H1 (cell line): ENCODE measurements around the gene RASD1. TPM values are rescaled to one million over a fixed set of nuclear protein-coding genes. Genes with fewer than 3 reads are reported as not detected.

Experiments used
- CTCF ChIA-PET: fragments of 300-600 bp; sonication (Branson Sonifier 250); formaldehyde crosslinking; loops from one replicate; lab custom pipeline; 2021; ENCODE audit not compliant: partially characterized antibody; lab: Charles Lee
- POLR2A ChIA-PET: fragments of 300-600 bp; sonication (Branson Sonifier 250); formaldehyde crosslinking; loops from one replicate; lab custom pipeline; 2021; ENCODE audit warnings: inconsistent platforms; ENCODE audit not compliant: partially characterized antibody; lab: Charles Lee
- DNase-seq, 2 experiments: peaks; one replicate each; pipeline versions ENCODE4 v3.0.0 to v3.0.0-alpha.2; 2010 to 2022; ENCODE audit warnings: low spot score in 2 of 2, low read depth in 1 of 2, mixed read lengths in 1 of 2
- FAIRE-seq: peaks from 2 replicates; lab custom pipeline; 2011; peaks lifted over from hg19 to GRCh38; lab: Jason Lieb, UNC
- H2AFZ ChIP-seq: 2 replicates; pipeline ENCODE4 v1.8.1; 2012; ENCODE audit warnings: low read length, inconsistent platforms
- H2AK5ac ChIP-seq: 2 replicates; pipeline ENCODE4 v1.6.1; 2013; ENCODE audit warnings: low read depth, low read length
- H2BK120ac ChIP-seq: replicated peaks from 2 replicates; pipeline ENCODE3; 2013; ENCODE audit warnings: low read depth, low read length, inconsistent platforms
- H2BK12ac ChIP-seq: 2 replicates; pipeline ENCODE4 v1.6.1; 2013; ENCODE audit warnings: low read depth, low read length
- H2BK15ac ChIP-seq: 2 replicates; pipeline ENCODE4 v1.6.1; 2013; ENCODE audit warnings: low read length
- H2BK20ac ChIP-seq: 2 replicates; pipeline ENCODE4 v1.6.1; 2013; ENCODE audit warnings: low read length
- H2BK5ac ChIP-seq: 2 replicates; pipeline ENCODE4 v1.6.1; 2013; ENCODE audit warnings: low read depth, low read length
- H3K14ac ChIP-seq: 2 replicates; pipeline ENCODE4 v1.6.1; 2013; ENCODE audit warnings: inconsistent platforms; ENCODE audit not compliant: insufficient read length
- H3K18ac ChIP-seq: 2 replicates; pipeline ENCODE4 v1.6.1; 2013; ENCODE audit warnings: low read length; ENCODE audit errors: extremely low read depth
- H3K23ac ChIP-seq: 2 replicates; pipeline ENCODE4 v1.6.1; 2013; ENCODE audit warnings: inconsistent platforms; ENCODE audit not compliant: insufficient read length
- H3K23me2 ChIP-seq: 2 replicates; pipeline ENCODE4 v1.6.1; 2013; ENCODE audit warnings: low read depth, low read length
- H3K27ac ChIP-seq: 2 replicates; pipeline ENCODE4 v1.6.1; 2011; ENCODE audit warnings: low read depth, low read length, inconsistent platforms
- H3K27me3 ChIP-seq, 4 experiments: replicated peaks in 1 of 4; 1 replicate in 1 of 4; 2 replicates in 3 of 4; pipeline versions ENCODE4 v1.6.1 to v1.8.1; 2011 to 2013; ENCODE audit warnings: low read length in 3 of 4, mild to moderate bottlenecking in 3 of 4, inconsistent platforms in 2 of 4, mixed read lengths in 2 of 4, moderate library complexity in 1 of 4; ENCODE audit not compliant: control insufficient read depth in 3 of 4, insufficient read depth in 3 of 4; ENCODE audit errors: extremely low read depth in 1 of 4
- H3K36me3 ChIP-seq, 4 experiments: 2 replicates each; pipeline versions ENCODE4 v1.6.1 to v1.8.1; 2011 to 2013; ENCODE audit warnings: mild to moderate bottlenecking in 4 of 4, low read length in 3 of 4, moderate library complexity in 2 of 4, control low read depth in 1 of 4, inconsistent platforms in 1 of 4; ENCODE audit not compliant: insufficient read depth in 4 of 4, control insufficient read depth in 2 of 4
- H3K4ac ChIP-seq: replicated peaks from 2 replicates; pipeline ENCODE3; 2013; ENCODE audit warnings: low read length, low read depth, mixed read lengths, inconsistent platforms; ENCODE audit not compliant: insufficient read length
- H3K4me1 ChIP-seq, 4 experiments: replicated peaks in 1 of 4; 1 replicate in 1 of 4; 2 replicates in 3 of 4; pipeline versions ENCODE4 v1.6.1 to v1.8.1; 2011 to 2013; ENCODE audit warnings: low read length in 3 of 4, inconsistent platforms in 2 of 4, mixed read lengths in 1 of 4; ENCODE audit not compliant: insufficient read depth in 4 of 4, control insufficient read depth in 3 of 4
- H3K4me2 ChIP-seq, 2 experiments: 2 replicates each; pipeline versions ENCODE4 v1.6.1 to v1.8.1; 2011 to 2013; ENCODE audit warnings: low read depth in 2 of 2, low read length in 2 of 2, control low read depth in 1 of 2, inconsistent platforms in 1 of 2, mild to moderate bottlenecking in 1 of 2; ENCODE audit not compliant: insufficient read depth in 1 of 2
- H3K4me3 ChIP-seq, 4 experiments: fragments of 200-600, 300-600 bp in 1 of 4; sonication (generic), shearing (Covaris generic), sonication (Bioruptor Twin) in 1 of 4; 2 replicates each; pipeline versions ENCODE4 v1.5.1 to v1.8.1; 2011 to 2016; ENCODE audit warnings: low read length in 4 of 4, low read depth in 3 of 4, control low read depth in 2 of 4, inconsistent platforms in 2 of 4, mild to moderate bottlenecking in 2 of 4, mixed read lengths in 1 of 4, moderate library complexity in 1 of 4; ENCODE audit not compliant: insufficient read depth in 2 of 4; ENCODE audit errors: extremely low read depth in 1 of 4
- H3K56ac ChIP-seq: replicated peaks from 2 replicates; pipeline ENCODE3; 2013; ENCODE audit warnings: low read depth, mild to moderate bottlenecking, mixed read lengths, low read length, inconsistent platforms; ENCODE audit not compliant: insufficient read length
- H3K79me1 ChIP-seq: 2 replicates; pipeline ENCODE4 v1.6.1; 2013; ENCODE audit warnings: low read depth, low read length, control low read depth
- H3K79me2 ChIP-seq, 2 experiments: 2 replicates each; pipeline versions ENCODE4 v1.6.1 to v1.8.1; 2012 to 2013; ENCODE audit warnings: low read length in 2 of 2, mild to moderate bottlenecking in 2 of 2, inconsistent platforms in 1 of 2; ENCODE audit not compliant: insufficient read depth in 2 of 2, control insufficient read depth in 1 of 2
- H3K9ac ChIP-seq, 4 experiments: replicated peaks in 1 of 4; 1 replicate in 1 of 4; 2 replicates in 3 of 4; pipeline versions ENCODE4 v1.6.1 to v1.8.1; 2011 to 2013; ENCODE audit warnings: low read depth in 3 of 4, low read length in 3 of 4, control low read depth in 2 of 4, mild to moderate bottlenecking in 2 of 4, moderate library complexity in 2 of 4, inconsistent platforms in 1 of 4; ENCODE audit errors: extremely low read depth in 1 of 4
- H3K9me3 ChIP-seq, 2 experiments: 2 replicates each; pipeline versions ENCODE4 v1.6.1 to v1.8.1; 2012 to 2013; ENCODE audit warnings: mild to moderate bottlenecking in 2 of 2, moderate library complexity in 2 of 2, control low read depth in 1 of 2, inconsistent platforms in 1 of 2, low read depth in 1 of 2, low read length in 1 of 2, mixed read lengths in 1 of 2; ENCODE audit not compliant: insufficient read depth in 2 of 2
- H4K20me1 ChIP-seq, 2 experiments: replicated peaks in 1 of 2; 2 replicates each; pipeline versions ENCODE3 to v1.8.1; 2011 to 2013; ENCODE audit warnings: inconsistent platforms in 2 of 2, low read length in 2 of 2, mild to moderate bottlenecking in 1 of 2; ENCODE audit not compliant: insufficient read depth in 2 of 2, control insufficient read depth in 1 of 2
- H4K5ac ChIP-seq: 2 replicates; pipeline ENCODE4 v1.6.1; 2013; ENCODE audit warnings: low read length, low read depth, mixed read lengths, inconsistent platforms; ENCODE audit not compliant: insufficient read length
- H4K8ac ChIP-seq: 2 replicates; pipeline ENCODE4 v1.8.0; 2013; ENCODE audit warnings: mild to moderate bottlenecking, moderate library complexity, low read length, inconsistent platforms; ENCODE audit not compliant: insufficient read depth; ENCODE audit errors: extremely low read depth
- H4K91ac ChIP-seq: replicated peaks from 2 replicates; pipeline ENCODE3; 2013; ENCODE audit warnings: low read length, mixed read lengths, inconsistent platforms; ENCODE audit not compliant: insufficient read length
- CHD1 ChIP-seq: IDR thresholded peaks from 2 replicates; pipeline ENCODE4 v1.6.1; 2012; ENCODE audit warnings: low read depth, low read length, improper control_type of control experiment
- CHD2 ChIP-seq: IDR thresholded peaks from 2 replicates; pipeline ENCODE4 v1.6.1; 2012; ENCODE audit warnings: low read length, improper control_type of control experiment
- KDM5A ChIP-seq: fragments of 200-600 bp; IDR thresholded peaks from 2 replicates; pipeline ENCODE4 v1.7.1; 2012; ENCODE audit warnings: mild to moderate bottlenecking, low read length, inconsistent platforms, mixed read lengths
- PHF8 ChIP-seq: fragments of 200-600 bp; sonication (generic); conservative IDR thresholded peaks from 2 replicates; pipeline ENCODE4 v1.7.1; 2012; ENCODE audit warnings: low read depth, mild to moderate bottlenecking, inconsistent platforms, low read length, moderate library complexity
- RAD21 ChIP-seq, 2 experiments: IDR thresholded peaks in 1 of 2; conservative IDR thresholded peaks in 1 of 2; 2 replicates each; pipeline ENCODE4 v1.6.1; 2011; ENCODE audit warnings: low read depth in 2 of 2, low read length in 2 of 2, improper control_type of control experiment in 1 of 2, inconsistent platforms in 1 of 2, mild to moderate bottlenecking in 1 of 2, moderate library complexity in 1 of 2
- SIN3A ChIP-seq, 2 experiments: IDR thresholded peaks in 1 of 2; conservative IDR thresholded peaks in 1 of 2; 2 replicates each; pipeline ENCODE4 v1.6.1; 2011 to 2012; ENCODE audit warnings: low read length in 2 of 2, improper control_type of control experiment in 1 of 2, low read depth in 1 of 2, mild to moderate bottlenecking in 1 of 2
- SIRT6 ChIP-seq: IDR thresholded peaks from one replicate; pipeline ENCODE4 v1.7.1; 2012; ENCODE audit warnings: low read length, inconsistent platforms
- TAF1 ChIP-seq: IDR thresholded peaks from 2 replicates; pipeline ENCODE4 v1.6.1; 2011; ENCODE audit warnings: mild to moderate bottlenecking, low read depth, low read length
- TBP ChIP-seq: IDR thresholded peaks from 2 replicates; pipeline ENCODE4 v1.6.1; 2011; ENCODE audit warnings: low read depth, low read length, improper control_type of control experiment
- TEAD4 ChIP-seq: IDR thresholded peaks from 2 replicates; pipeline ENCODE4 v1.6.1; 2012; ENCODE audit warnings: low read depth, low read length, inconsistent platforms, mixed read lengths
- ZNF274 ChIP-seq: IDR thresholded peaks from 2 replicates; pipeline ENCODE4 v1.7.0; 2012; ENCODE audit warnings: low read length, borderline replicate concordance; ENCODE audit errors: extremely low read depth
- WGBS, 2 experiments: shearing (Covaris generic) in 1 of 2; methylation state at CpG; one replicate each; pipeline versions ENCODE4 v1.1.6 to v1.1.7; 2013 to 2015; ENCODE audit warnings: low lambda C conversion rate in 2 of 2, mixed read lengths in 2 of 2, inconsistent platforms in 1 of 2, low coverage in 1 of 2, missing lambda C conversion rate in 1 of 2; ENCODE audit not compliant: insufficient replicate concordance in 2 of 2, insufficient coverage in 1 of 2, insufficient read length in 1 of 2; ENCODE audit errors: extremely low coverage in 1 of 2, missing lambda C conversion rate in 1 of 2; 5-methylcytosine and 5-hydroxymethylcytosine counted together
- polyA plus RNA-seq, 7 experiments: library from polyadenylated mRNA; depleted of rRNA in 3 of 7; stranded (reverse) in 5 of 7; unstranded in 2 of 7; fragments of >200 nt in 5 of 7; fragments of 200-250 nt in 2 of 7; gene quantifications; 1 replicate in 5 of 7; 2 replicates in 1 of 7; 4 replicates in 1 of 7; pipeline versions ENCODE4 v1.2.1 to v1.2.3, GENCODE V29; 2011 to 2013; ENCODE audit warnings: missing spikeins in 2 of 7, mixed read lengths in 2 of 7
- total RNA-seq: library from RNA; stranded (reverse); fragmentation: NEBNext Ultra II Directional; extraction: Animal tissue kit (Norgen Biotek cat#: 25700); gene quantifications from 2 replicates; pipeline ENCODE4 v1.2.1, GENCODE V29; 2021
- TF ChIP-seq, protein P1 (sequence below): IDR thresholded peaks from 2 replicates; pipeline ENCODE4 v1.6.1; 2012; ENCODE audit warnings: inconsistent platforms
- TF ChIP-seq, protein P2 (sequence below): IDR thresholded peaks from 2 replicates; pipeline ENCODE4 v1.6.1; 2012; ENCODE audit warnings: low read length, inconsistent platforms

Gene RASD1
- total and polyA plus RNA-seq, 2 of the 8 experiments (the other 6 are each of a cell fraction or from before 2014, with no cell fraction given) = 2.3 to 2.6 TPM

DNA sequence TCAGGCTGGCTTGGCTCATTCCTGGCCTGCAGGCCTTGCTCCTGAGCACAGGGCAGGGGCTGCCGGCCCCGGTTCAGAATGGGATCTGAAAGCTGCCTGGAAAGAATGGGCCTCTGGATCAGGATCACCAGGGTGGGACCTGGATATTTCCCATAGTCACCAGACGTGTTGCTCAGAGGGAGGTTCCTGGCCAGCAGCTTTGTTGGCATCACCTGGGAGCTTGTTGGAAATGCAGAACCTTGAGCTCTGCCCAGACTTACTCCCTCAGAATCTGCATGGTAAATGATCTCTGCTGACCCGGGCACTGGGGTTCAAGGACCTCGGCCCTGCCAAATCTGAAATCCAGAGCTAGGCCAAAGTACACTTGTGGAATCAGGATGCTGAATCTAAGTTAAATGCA lies 48.9 kb downstream of the RASD1 start:
- CTCF ChIA-PET = interaction anchor here (0.6 kb wide), 1 partner anchor 26 kb away, joined by 3 read pairs; no protein-coding TSS in a partner anchor
- TF ChIP-seq TAF1 (no peak), CHD1 (no peak), TBP (no peak), PHF8 (no peak), RAD21 (IDR thresholded peaks at IDR 0.05 in 1 of 2, conservative IDR thresholded peaks at IDR 0.05 in 1 of 2; ENCODE audit: low read depth in 2 of 2, low read length in 2 of 2) (no peak), ZNF274 (no peak), CHD2 (no peak), KDM5A (no peak), TEAD4 (no peak), SIRT6 (no peak), SIN3A (conservative IDR thresholded peaks at IDR 0.05 in 1 of 2, IDR thresholded peaks at IDR 0.05 in 1 of 2; ENCODE audit: low read depth in 1 of 2, low read length in 2 of 2) (no peak)
- TF ChIP-seq, protein P1, sequence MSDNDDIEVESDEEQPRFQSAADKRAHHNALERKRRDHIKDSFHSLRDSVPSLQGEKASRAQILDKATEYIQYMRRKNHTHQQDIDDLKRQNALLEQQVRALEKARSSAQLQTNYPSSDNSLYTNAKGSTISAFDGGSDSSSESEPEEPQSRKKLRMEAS = no peak
- TF ChIP-seq, protein P2, sequence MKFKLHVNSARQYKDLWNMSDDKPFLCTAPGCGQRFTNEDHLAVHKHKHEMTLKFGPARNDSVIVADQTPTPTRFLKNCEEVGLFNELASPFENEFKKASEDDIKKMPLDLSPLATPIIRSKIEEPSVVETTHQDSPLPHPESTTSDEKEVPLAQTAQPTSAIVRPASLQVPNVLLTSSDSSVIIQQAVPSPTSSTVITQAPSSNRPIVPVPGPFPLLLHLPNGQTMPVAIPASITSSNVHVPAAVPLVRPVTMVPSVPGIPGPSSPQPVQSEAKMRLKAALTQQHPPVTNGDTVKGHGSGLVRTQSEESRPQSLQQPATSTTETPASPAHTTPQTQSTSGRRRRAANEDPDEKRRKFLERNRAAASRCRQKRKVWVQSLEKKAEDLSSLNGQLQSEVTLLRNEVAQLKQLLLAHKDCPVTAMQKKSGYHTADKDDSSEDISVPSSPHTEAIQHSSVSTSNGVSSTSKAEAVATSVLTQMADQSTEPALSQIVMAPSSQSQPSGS = no peak

More for the DNA sequence above, 48.9 kb downstream of the RASD1 start:
- no peak overlapping the region for H3K9ac ChIP-seq
- H3K79me2 ChIP-seq = no peaks in the 10 kb centered on the region
- no peaks in the 10 kb centered on the region for H3K9me3 ChIP-seq
- no peak overlapping the region for H2BK5ac ChIP-seq
- WGBS, 2 experiments = 93% methylated on average over 5 of the region's 5 CpGs; no CpG with 5 or more reads in 1 of the 2 experiments
- H3K4ac ChIP-seq = no peak overlapping the region
- H2AFZ ChIP-seq = no peak overlapping the region
- no peak overlapping the region for H3K27ac ChIP-seq
- no peak overlapping the region for H4K8ac ChIP-seq
- H3K79me1 ChIP-seq = no peaks in the 10 kb centered on the region
- H3K4me3 ChIP-seq = no peak overlapping the region
- no peak overlapping the region for H2BK20ac ChIP-seq
- no peak overlapping the region for H2BK12ac ChIP-seq
- H2BK15ac ChIP-seq = no peak overlapping the region
- H3K27me3 ChIP-seq = no peaks in the 10 kb centered on the region
- no peak overlapping the region for H2BK120ac ChIP-seq
- H3K4me2 ChIP-seq = no peak overlapping the region
- H3K36me3 ChIP-seq = no peaks in the 10 kb centered on the region
- H3K18ac ChIP-seq = no peak overlapping the region
- no peak overlapping the region for H2AK5ac ChIP-seq
- peaks cover 0 to 4% (median 2%) of the 10 kb centered on the region in 4 experiments; a peak in 1 of 7 replicates for H3K4me1 ChIP-seq
- no peak overlapping the region for H3K23ac ChIP-seq
- no peak for DNase-seq
- H4K5ac ChIP-seq = no peak overlapping the region
- H4K20me1 ChIP-seq = no peaks in the 10 kb centered on the region
- POLR2A ChIA-PET = no interaction called here
- no peak overlapping the region for H3K14ac ChIP-seq
- no peak for FAIRE-seq
- H3K23me2 ChIP-seq = no peaks in the 10 kb centered on the region
- no peak overlapping the region for H3K56ac ChIP-seq
- H4K91ac ChIP-seq = no peak overlapping the region
